Activated naive CD4-positive, alpha-beta T cell treated with anti-CD3 and anti-CD28 coated beads, Interleukin-2, amount 50 U/mL, for 24 hours (primary cell): ENCODE measurements around the gene NPC1L1.

Experiments used
- H3K27ac Mint-ChIP-seq: one replicate; pipeline ENCODE4 v1.8.0; 2021; ENCODE audit warnings: mild to moderate bottlenecking, mixed read lengths
- H3K27me3 Mint-ChIP-seq: one replicate; pipeline ENCODE4 v1.8.0; 2021; ENCODE audit warnings: mixed read lengths
- H3K36me3 Mint-ChIP-seq: one replicate; pipeline ENCODE4 v1.8.0; 2021; ENCODE audit warnings: mixed read lengths
- H3K4me1 Mint-ChIP-seq: one replicate; pipeline ENCODE4 v1.8.0; 2021; ENCODE audit warnings: mixed read lengths
- H3K4me3 Mint-ChIP-seq: one replicate; pipeline ENCODE4 v1.8.0; 2021; ENCODE audit warnings: mild to moderate bottlenecking, mixed read lengths
- H3K9me3 Mint-ChIP-seq: one replicate; pipeline ENCODE4 v1.8.0; 2021; ENCODE audit warnings: mixed read lengths

NPC1L1 gene

DNA sequence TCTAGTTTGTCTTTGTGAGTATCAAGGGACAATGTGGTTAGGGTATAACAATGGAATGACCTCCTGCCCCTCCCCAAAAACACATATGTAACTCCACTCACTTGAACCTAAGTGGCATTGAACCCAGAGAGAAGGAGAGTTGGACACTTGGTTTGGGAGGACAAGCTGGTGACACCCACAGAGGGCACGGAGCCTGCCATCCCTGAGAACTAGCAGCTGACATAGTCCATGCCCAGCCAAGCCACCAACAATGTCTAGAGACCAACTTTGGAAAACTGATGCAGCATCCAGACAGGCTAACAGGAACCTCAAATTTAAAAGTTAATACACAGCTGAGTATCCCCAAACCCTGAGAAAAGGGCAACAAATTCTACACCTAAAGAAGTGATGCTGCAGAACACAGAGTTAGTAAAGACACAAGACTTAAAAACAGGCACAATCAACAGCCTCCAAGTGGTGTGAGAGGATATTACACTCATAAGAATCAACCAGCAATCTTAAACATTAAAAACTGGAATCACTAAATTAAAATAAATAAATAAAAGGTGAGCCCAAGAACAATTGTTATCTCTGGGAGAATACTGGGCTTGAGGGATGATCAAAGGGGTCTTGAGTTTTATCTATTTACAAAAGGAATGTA is 77.8 kb downstream of the NPC1L1 start:
- Mint-ChIP-seq H3K9me3 (no peaks in the 10 kb centered on the region), H3K4me3 (no peak overlapping the region), H3K36me3 (peaks cover 33% of the 10 kb centered on the region), H3K27me3 (no peaks in the 10 kb centered on the region), H3K4me1 (peaks cover 83% of the 10 kb centered on the region), H3K27ac (peak overlapping the region; percentile 30)
